NCI-H526 (cell line): Measurements from ENCODE around the gene RASD2.
A peak's percentile ranks its signal among the peaks of the same experiment; 100 is the strongest.
"Not testable (repeated sequence)": the region's sequence is repeated elsewhere in the genome, so short reads cannot be mapped to it uniquely, and the experiment has no call there.

Experiments used
- DNase-seq, 2 experiments: peaks; one replicate each; lab custom pipeline; 2025; lab: John Stamatoyannopoulos, UW

The RASD2 gene, protein sequence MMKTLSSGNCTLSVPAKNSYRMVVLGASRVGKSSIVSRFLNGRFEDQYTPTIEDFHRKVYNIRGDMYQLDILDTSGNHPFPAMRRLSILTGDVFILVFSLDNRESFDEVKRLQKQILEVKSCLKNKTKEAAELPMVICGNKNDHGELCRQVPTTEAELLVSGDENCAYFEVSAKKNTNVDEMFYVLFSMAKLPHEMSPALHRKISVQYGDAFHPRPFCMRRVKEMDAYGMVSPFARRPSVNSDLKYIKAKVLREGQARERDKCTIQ

GRCh38 chr22:35540595-35541253, at the start of gene RASD2:
Gene RASD2 (plus strand): TSS chr22:35540831. CDS start chr22:35546810, 5,979 bp downstream.
- peak; percentile 34 to 82 for DNase-seq

DNA sequence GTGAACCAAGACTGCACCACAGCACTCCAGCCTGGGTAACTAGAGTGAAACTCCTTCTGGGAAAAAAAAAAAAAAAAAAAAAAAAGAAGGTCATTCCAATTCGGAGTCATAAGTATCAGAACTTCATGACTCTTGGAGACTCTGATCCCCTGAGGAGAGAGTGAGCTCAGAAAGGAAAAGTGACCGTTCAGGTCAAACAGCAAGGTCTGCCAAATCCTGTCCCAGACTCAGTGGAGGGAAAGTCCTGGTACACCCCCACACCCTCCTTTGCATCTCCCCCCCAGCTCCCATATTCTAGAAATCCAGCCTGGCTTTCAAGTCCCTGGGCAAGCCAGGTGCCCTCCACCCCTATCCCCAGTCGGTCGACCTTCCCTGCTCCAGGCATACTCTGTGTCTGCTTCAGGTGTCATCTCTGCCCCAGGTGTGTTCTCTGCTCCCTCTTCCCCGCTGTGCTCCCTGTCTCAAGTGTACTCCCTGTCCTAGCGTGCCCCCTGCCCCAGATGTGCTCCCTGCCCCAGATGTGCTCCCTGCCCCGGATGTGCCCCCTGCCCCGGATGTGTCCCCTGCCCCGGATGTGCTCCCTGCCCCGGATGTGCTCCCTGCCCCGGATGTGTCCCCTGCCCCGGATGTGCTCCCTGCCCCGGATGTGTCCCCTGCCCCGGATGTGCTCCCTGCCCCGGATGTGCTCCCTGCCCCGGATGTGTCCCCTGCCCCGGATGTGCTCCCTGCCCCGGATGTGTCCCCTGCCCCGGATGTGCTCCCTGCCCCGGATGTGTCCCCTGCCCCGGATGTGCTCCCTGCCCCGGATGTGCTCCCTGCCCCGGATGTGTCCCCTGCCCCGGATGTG, 49.3 kb upstream of the RASD2 start:
- not testable (repeated sequence) for DNase-seq

DNA sequence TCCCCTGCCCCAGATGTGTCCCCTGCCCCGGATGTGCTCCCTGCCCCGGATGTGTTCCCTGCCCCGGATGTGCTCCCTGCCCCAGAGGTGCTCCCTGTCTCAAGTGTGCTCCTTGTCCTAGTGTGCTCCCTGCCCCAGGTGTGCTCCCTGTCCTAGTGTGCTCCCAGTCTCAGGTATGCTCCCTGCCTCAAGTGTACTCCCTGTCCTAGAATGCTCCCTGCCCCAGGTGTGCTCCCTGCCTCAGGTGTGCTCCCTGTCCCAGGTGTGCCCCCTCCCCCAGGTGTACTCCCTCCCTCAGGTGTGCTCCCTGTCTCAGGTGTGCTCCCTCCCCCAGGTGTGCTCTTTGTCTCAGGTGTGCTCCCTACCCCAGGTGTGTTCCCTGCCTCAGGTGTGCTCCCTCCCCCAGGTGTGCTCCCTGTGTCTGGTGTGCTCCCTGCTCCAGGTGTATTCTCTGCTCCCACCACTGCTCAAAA, 48.7 kb upstream of the RASD2 start:
- DNase-seq = no peak

GRCh38 chr22:35493074-35493473, 47.6 kb upstream of the RASD2 start:
- no peak for DNase-seq

- not testable (repeated sequence) for DNase-seq
These were observed 44.9 kb upstream of the RASD2 start for GRCh38 chr22:35495711-35496110.

DNA sequence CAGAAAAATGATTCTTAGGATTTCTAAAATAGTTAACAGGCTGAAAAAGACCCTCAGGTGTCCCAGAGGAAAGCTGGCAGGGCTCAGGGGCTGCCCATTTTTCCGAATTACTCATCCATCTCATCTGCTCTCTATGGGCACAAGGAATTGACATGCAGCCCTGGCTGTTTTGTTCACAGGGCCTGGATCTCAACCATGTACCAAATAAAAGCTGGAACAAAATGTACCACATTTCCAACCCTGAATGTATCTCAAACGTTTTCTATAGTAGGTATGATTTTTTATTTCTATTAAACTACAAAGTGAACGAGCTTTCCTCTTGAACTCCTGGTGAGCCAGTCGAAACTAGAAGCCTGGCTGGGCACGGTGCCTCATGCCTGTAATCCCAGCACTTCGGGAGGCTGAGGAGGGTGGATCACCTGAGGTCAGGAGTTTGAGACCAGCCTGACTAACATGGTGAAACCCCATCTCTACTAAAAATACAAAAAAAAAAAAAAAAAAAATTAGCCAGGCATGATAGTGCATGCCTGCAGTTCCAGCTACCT, 43.8 kb upstream of the RASD2 start:
- no peak for DNase-seq

- DNase-seq = no peak
These were observed 42.4 kb upstream of the RASD2 start for GRCh38 chr22:35498026-35498800.

- no peak for DNase-seq
These were observed 37.8 kb upstream of the RASD2 start for GRCh38 chr22:35502836-35503235.

DNA sequence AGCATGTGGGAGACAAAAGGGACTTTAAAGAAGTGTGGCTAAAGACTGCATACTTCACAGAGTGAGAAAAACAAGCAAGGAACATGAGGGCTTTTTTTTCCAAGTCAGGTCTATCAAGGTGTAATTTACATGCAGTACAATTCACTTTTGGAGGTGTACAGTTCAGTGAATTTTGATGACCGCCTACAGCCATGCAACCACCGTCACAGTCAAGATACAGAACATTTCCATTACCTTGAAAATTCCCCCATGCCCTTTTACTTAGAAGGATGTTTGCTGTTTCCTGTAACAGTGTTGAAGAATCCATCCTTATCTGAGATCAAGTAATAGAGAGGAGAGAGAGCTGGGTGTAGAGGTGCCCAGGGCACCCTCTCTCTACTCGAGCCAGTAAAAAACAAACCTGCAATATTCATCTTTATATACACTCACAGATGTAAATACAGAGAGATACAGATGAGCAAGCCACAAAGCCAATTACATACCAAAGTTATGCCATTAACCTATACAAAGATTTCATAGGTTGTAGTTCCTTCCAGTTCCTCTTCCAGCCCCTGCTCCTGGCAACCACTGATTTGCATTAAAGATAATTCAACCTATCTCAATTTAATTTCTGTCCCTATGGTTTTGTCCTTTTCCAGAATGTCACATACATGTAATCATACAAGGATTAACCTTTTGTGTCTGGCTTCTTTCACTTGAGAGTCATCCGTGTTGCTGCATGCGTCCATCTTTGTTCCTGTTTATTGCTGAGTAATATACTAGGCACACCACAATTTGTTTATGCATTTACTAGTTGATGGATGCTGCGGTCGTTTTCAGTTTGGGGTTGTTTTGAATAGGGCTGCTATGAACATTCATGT, 35.0 kb upstream of the RASD2 start:
- DNase-seq = peak in 1 of 2 experiments; percentile 62

GRCh38 chr22:35506259-35506570, 34.4 kb upstream of the RASD2 start:
- peak; percentile 94 to 99 for DNase-seq

DNA sequence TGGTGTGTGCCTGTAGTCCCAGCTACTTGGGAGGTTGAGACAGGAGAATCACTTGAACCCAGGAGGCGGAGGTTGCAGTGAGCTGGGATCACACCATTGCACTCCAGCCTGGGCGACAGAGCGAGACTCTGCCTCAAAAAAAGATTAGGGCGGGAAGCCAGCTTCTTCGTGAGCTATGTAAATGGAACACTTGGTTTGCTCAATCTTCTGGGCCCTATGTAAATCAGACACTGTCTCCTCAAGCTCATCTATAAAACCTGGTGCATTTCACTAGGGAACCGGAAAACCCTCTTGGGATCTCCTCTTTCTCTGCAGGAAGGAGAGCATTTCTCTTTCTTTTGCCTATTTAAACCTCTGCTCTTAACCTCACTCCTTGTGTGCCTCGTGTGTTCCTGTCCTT, 32.8 kb upstream of the RASD2 start:
- peak; percentile 69 to 76 for DNase-seq

- DNase-seq = no peak
These were observed 31.2 kb upstream of the RASD2 start for GRCh38 chr22:35509451-35509850.

DNA sequence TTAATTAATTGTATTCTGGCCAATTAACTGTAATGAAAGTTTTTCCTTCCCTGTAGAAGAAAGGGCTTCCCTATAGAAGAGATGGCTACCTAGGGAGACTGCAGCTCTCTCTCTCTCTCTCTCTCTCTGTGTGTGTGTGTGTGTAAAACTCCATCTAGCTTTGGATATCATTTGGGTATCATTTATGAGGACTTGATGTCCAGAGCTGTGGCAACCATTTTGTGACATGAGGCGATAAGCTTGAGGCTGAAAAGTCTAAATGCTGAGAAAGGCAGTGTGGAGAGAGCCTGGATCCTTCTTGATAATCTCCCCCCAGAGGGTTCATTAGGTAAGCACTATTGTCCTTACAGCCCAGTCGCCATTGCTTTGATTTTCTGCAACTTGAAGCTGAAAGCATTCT, 30.7 kb upstream of the RASD2 start:
- no peak for DNase-seq

- DNase-seq = no peak
These were observed 30.1 kb upstream of the RASD2 start for GRCh38 chr22:35510481-35510934.

DNA sequence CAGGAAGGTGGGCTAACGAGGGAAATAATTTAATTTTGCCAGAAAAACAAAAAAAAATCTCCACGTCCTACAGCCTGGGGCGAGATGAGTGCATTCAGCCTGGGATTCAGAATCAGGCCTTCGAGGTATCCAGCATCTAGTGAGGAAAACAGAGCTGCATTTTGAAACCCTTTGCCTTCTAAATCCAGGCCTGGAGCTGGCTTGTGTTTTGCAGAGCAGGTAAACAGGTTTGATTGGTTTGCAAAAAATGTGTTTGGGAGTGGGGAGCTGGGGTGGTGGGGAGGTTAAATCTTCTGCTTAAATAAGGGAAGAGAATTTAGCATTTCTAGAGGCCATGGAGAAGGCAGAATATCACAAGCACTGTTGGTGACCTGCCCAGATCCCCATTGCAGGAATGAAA, 29.7 kb upstream of the RASD2 start:
- no peak for DNase-seq

- DNase-seq = peak in 1 of 2 experiments; percentile 14
These were observed 26.3 kb upstream of the RASD2 start for GRCh38 chr22:35514366-35514765.

DNA sequence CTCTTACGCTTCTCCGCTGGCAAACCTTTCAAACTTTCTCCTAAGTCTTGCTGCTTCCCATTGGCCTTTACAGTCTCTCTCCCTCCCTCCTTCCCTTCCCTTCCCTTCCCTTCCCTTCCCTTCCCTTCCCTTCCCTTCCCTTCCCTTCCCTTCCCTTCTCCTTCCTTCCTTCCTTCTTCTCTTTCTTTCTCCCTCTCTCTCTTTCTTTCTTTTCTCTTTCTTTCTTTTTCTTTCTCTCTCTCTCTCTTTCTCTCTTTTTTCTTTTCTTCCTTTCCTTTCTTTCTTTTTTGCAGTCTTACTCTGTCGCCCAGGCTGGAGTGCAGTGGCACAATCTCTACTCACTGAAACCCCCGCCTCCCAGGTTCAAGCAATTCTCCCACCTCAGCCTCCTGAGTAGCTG, 24.7 kb upstream of the RASD2 start:
- DNase-seq = not testable (repeated sequence)

GRCh38 chr22:35516723-35517122, 23.9 kb upstream of the RASD2 start:
- DNase-seq = no peak

- no peak for DNase-seq
These were observed 23.4 kb upstream of the RASD2 start for GRCh38 chr22:35517207-35517606.

DNA sequence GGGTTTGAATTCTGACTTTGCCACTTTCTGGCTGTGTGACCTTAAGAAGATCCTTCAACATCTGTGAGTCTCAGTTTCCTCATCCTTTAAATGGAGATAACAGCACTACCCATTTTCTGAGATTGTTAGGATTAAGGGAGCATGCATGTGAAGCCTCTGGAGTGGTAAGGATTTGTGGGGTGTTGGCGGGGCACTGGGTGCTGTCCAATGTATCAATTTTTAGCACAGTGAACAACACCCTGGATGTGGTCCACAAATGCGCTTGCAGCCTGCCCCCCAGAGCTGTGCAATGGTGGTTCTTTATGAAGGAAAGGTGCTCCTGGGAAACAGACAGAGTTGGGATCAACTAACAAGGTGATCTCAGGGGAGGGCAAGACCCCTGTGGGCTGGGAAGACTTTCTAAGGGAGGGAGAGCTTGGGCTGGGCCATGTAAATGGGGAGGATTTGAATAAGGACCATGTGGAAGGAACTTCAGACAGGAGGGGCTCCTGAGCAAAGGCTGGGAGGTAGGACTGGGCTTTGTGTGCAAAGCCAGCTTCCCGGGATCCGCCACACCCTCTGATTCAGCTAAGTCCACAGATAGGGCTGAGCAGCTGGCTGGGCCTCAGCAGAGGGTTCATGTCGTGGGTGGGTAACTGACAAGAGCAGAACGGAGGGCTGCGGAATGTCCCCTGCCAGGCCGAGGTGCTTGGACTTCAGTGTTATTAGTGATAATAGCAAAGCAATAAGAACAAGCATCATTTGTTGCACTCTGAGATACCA, 22.7 kb upstream of the RASD2 start:
- peak; percentile 59 to 74 for DNase-seq
